Progenitor cell of endocrine pancreas (in vitro differentiated cells): Measurements from ENCODE around the gene SLC26A3. TPM values are rescaled to one million over a fixed set of nuclear protein-coding genes. Genes with fewer than 3 reads are reported as not detected.

Source experiments
- DNase-seq: peaks from one replicate; pipeline ENCODE4 v3.0.0; 2021; ENCODE audit warnings: low spot score; ENCODE audit not compliant: unreplicated experiment
- H3K27ac Mint-ChIP-seq: 2 replicates; pipeline ENCODE4 v1.8.0; 2021; ENCODE audit warnings: mild to moderate bottlenecking, moderate library complexity, mixed read lengths
- H3K27me3 Mint-ChIP-seq: 2 replicates; pipeline ENCODE4 v1.8.0; 2021; ENCODE audit warnings: mixed read lengths
- H3K36me3 Mint-ChIP-seq: 2 replicates; pipeline ENCODE4 v1.8.0; 2022; ENCODE audit warnings: mixed read lengths; ENCODE audit not compliant: insufficient read depth
- H3K4me1 Mint-ChIP-seq: 2 replicates; pipeline ENCODE4 v1.8.0; 2021; ENCODE audit warnings: low read depth, mixed read lengths
- H3K4me3 Mint-ChIP-seq: 2 replicates; pipeline ENCODE4 v1.8.0; 2021; ENCODE audit warnings: low read depth, mild to moderate bottlenecking, moderate library complexity, mixed read lengths
- H3K9me3 Mint-ChIP-seq: 2 replicates; pipeline ENCODE4 v1.8.0; 2021; ENCODE audit warnings: low read depth, mixed read lengths
- total RNA-seq: library from RNA; stranded (reverse); gene quantifications from 2 replicates; pipeline ENCODE4 v1.2.1, GENCODE V29; 2021
- TF ChIP-seq, protein P1 (sequence below): fragments of 200-600 bp; sonication (generic); IDR thresholded peaks from one replicate; pipeline ENCODE4 v1.5.0; 2021; ENCODE audit warnings: antibody characterized with exemption, mild to moderate bottlenecking; ENCODE audit not compliant: unreplicated experiment

SLC26A3 gene
- total RNA-seq, 1 donor from 2014 or later, result 2.8 TPM

DNA sequence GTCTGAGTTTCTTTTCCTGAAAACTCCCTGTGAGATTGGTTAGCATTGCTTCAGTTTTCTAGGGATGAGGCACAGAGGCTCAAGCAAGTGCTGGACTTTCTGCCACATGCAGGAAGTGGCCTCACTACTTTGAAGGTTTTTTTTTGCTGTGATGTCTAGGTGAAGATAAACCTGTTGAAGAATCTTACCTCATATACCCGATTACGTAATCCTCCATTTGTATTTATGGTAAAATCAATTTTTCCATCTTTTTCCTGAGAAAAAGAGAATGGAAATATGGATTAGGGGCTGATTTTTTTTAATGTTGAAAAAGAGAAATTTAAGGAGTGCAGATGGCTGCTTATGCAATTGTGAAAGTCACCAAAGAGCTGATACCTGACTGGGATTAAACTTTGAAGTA lies 35.6 kb downstream of the SLC26A3 start:
- Mint-ChIP-seq H3K4me1 (no peaks in the 10 kb centered on the region), H3K36me3 (no peaks in the 10 kb centered on the region), H3K27ac (no peak overlapping the region), H3K27me3 (peaks cover 7% of the 10 kb centered on the region), H3K4me3 (no peak overlapping the region), H3K9me3 (no peaks in the 10 kb centered on the region)
- DNase-seq, result no peak
- TF ChIP-seq, protein P1, sequence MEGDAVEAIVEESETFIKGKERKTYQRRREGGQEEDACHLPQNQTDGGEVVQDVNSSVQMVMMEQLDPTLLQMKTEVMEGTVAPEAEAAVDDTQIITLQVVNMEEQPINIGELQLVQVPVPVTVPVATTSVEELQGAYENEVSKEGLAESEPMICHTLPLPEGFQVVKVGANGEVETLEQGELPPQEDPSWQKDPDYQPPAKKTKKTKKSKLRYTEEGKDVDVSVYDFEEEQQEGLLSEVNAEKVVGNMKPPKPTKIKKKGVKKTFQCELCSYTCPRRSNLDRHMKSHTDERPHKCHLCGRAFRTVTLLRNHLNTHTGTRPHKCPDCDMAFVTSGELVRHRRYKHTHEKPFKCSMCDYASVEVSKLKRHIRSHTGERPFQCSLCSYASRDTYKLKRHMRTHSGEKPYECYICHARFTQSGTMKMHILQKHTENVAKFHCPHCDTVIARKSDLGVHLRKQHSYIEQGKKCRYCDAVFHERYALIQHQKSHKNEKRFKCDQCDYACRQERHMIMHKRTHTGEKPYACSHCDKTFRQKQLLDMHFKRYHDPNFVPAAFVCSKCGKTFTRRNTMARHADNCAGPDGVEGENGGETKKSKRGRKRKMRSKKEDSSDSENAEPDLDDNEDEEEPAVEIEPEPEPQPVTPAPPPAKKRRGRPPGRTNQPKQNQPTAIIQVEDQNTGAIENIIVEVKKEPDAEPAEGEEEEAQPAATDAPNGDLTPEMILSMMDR, result no peak

DNA sequence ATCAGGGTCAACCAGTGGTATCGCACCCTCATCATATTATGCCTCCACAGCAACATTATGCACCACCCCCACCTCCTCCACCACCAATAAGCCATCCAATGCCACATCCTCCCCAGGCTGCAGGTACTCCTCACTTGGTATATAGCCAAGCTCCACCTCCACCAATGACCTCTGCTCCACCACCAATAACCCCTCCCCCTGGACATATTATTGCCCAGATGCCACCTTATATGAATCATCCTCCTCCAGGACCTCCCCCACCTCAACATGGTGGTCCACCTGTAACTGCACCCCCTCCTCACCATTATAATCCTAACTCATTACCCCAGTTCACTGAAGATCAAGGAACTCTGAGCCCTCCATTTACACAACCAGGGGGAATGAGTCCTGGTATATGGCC lies 44.4 kb downstream of the SLC26A3 start:
- Mint-ChIP-seq H3K9me3 (no peaks in the 10 kb centered on the region), H3K4me1 (no peaks in the 10 kb centered on the region), H3K27ac (no peak overlapping the region), H3K36me3 (peaks cover 22% of the 10 kb centered on the region), H3K27me3 (no peaks in the 10 kb centered on the region), H3K4me3 (no peak overlapping the region)
- TF ChIP-seq, protein P1, result no peak
- no peak for DNase-seq

DNA sequence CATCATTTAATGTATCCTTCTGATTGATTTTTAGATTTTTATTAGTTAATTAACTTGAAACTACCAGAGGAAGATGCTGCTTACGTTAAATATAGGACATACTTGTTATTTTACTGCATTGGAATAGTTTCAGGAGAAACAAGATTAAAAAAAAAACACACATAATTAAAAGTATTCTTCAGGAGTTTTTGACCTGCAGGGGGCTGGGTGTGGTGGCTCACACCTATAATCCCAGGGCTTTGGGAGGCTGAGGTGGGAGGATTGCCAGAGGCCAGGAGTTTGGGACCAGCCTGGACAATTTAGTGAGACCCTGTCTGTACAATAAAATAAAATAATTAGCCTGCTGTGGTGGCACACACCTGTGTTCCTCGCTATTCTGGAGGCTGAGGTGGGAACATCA lies 48.4 kb downstream of the SLC26A3 start:
- Mint-ChIP-seq H3K27me3 (no peaks in the 10 kb centered on the region), H3K9me3 (no peaks in the 10 kb centered on the region), H3K4me1 (no peaks in the 10 kb centered on the region), H3K36me3 (peaks cover 39% of the 10 kb centered on the region), H3K4me3 (no peak overlapping the region), H3K27ac (no peak overlapping the region)
- DNase-seq, result no peak
- TF ChIP-seq, protein P1, result peak; percentile 43

DNA sequence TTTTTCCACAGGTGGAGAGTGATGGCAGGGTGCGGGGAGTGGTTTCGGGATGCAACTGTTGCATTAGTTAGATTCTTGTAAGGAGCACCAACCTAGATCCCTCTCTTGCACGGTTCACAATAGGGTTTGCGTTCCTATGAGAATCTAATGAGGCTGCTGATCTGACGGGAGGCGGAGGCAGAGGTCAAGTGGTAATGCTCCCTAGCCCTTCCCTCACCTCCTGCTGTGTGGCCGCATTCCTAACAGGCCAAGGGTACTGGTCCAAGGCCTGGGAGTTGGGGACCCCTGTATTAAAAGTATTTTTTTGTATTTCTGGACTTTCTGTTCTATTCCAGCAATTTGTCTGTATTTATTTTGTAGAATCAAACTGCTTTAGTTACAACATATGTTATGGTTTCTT lies 51.9 kb downstream of the SLC26A3 start:
- TF ChIP-seq, protein P1, result no peak
- Mint-ChIP-seq H3K4me1 (peaks cover 3% of the 10 kb centered on the region), H3K27ac (no peak overlapping the region), H3K27me3 (no peaks in the 10 kb centered on the region), H3K4me3 (no peak overlapping the region), H3K36me3 (peaks cover 25% of the 10 kb centered on the region), H3K9me3 (no peaks in the 10 kb centered on the region)
- no peak for DNase-seq

DNA sequence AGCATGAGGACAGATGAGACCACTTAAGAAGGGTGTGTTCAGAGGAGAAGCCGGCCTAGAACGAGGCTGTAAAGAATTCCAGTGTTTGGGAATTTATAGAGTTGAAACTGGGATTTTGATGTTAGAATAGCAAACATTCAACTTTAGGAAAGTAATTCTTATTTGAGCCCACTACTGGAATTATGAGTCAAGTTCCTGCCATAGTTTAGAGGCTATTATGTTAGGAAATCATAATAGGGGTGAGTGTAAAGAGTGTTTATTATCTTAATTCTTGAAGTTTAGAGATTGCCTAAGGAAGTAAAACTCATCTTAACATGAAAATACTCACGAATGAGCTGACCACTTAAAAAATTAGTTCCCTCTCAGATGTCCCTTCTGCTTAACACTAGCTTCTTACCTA lies 57.0 kb downstream of the SLC26A3 start:
- H3K9me3 Mint-ChIP-seq, result no peaks in the 10 kb centered on the region
- DNase-seq, result no peak
- H3K36me3 Mint-ChIP-seq, result peaks cover 6% of the 10 kb centered on the region
- TF ChIP-seq, protein P1, result no peak
- H3K27ac Mint-ChIP-seq, result no peak overlapping the region
- peak overlapping the region; percentile 98 for H3K4me3 Mint-ChIP-seq
- peaks cover 1% of the 10 kb centered on the region for H3K27me3 Mint-ChIP-seq
- H3K4me1 Mint-ChIP-seq, result peaks cover 17% of the 10 kb centered on the region
